Skin epidermis (tissue), 12 donors: ENCODE results near the gene LRP8.

Source experiments
- H3K27ac ChIP-seq, 21 experiments: fragments of 200-600 bp; sonication (generic) in 11 of 21; one replicate each; pipeline ENCODE4 v1.5.0; 2020; ENCODE audit warnings: mild to moderate bottlenecking in 3 of 21, inconsistent platforms in 2 of 21, moderate library complexity in 2 of 21
- H3K4me3 ChIP-seq, 7 experiments: fragments of 200-600 bp; sonication (generic) in 2 of 7; one replicate each; pipeline ENCODE4 v1.5.0; 2020; ENCODE audit warnings: inconsistent platforms in 2 of 7, mild to moderate bottlenecking in 2 of 7, moderate library complexity in 1 of 7

LRP8 gene

GRCh38 chr1:53326088-53326597 lies 1.7 kb downstream of the LRP8 start:
- peak overlapping the region; percentile 48 to 79 (median 68) for H3K4me3 ChIP-seq
- peak overlapping the region in 18 of 21 experiments; percentile 19 to 81 (median 52) for H3K27ac ChIP-seq

GRCh38 chr1:53325326-53326087 lies 2.4 kb downstream of the LRP8 start:
- peak overlapping the region in 17 of 21 experiments; percentile 19 to 81 (median 55) for H3K27ac ChIP-seq

GRCh38 chr1:53324728-53325297 lies 3.1 kb downstream of the LRP8 start:
- no peak overlapping the region for H3K27ac ChIP-seq

More at GRCh38 chr1:53325326-53326087, 2.4 kb downstream of the LRP8 start:
- H3K4me3 ChIP-seq = peak overlapping the region; percentile 48 to 79 (median 68)

DNA sequence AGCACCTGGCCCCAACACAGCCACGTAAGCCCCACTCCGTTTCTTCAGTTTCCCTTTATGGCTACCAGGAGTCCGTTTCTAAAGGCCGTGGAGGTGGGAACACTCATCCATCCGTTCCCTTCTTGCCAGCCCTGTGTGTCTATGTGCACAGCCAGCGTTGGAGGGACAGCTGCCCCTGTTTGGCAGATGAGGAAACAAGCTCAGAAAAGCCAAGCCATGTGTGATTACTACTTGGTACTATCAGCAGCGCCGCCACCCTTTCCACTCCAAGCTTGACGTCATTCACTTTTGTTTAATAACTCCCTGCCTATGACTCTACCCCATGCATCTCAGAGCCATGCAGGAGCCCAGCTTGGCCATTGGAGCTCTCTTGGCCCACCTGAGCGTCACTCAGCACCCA lies 3.5 kb downstream of the LRP8 start:
- Histone ChIP-seq H3K27ac (peak overlapping the region in 1 of 21 experiments; percentile 23), H3K4me3 (no peak overlapping the region)

More at GRCh38 chr1:53324728-53325297, 3.1 kb downstream of the LRP8 start:
- H3K4me3 ChIP-seq = no peak overlapping the region

GRCh38 chr1:53323316-53323715 lies 4.6 kb downstream of the LRP8 start:
- no peak overlapping the region for H3K27ac ChIP-seq
- no peak overlapping the region for H3K4me3 ChIP-seq

DNA sequence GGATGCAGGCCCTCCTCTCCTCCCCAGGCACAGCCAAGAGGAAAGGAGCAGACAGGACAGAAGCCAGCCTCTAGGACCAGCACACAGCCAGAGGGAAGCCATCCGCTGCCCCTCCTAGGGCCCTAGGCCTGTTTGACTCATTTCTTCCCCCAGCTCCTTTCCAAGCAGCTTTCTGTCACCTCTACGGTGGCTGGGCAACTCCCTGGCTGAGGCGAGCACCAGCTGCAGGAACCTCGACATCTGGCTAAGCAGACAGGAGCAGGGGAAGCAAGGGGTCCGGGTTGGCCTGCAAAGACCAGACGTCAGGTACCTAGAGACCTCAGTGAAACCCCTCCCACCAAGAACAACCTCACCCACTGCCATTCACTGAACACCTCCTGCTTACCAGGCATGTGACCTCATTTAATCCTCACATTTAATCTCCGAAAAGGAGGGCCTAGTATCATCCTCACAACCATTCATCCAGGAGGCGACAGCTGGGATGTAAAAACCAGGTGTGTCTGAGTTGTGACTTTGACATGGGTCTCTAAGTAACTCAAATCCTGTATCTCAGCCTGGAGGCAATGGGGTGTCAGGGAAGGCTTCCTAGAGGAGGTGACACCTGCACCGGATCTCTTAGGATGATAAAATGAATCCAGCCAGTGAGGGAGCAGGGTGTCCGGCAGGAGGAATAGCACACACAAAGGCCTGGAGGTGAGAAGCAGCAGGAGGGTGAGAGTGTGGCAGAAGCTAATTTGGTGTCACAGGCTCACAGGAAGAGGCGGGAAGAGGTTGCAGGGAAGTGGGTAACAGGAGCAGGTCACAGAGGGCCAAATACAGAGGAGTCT lies 5.9 kb downstream of the LRP8 start:
- H3K4me3 ChIP-seq = no peak overlapping the region
- H3K27ac ChIP-seq = peak overlapping the region in 1 of 21 experiments; percentile 45

- peak overlapping the region in 1 of 21 experiments; percentile 45 for H3K27ac ChIP-seq
Observed at GRCh38 chr1:53321366-53321765, 6.5 kb downstream of the LRP8 start.

GRCh38 chr1:53320646-53321045 lies 7.2 kb downstream of the LRP8 start:
- H3K4me3 ChIP-seq = no peak overlapping the region
- no peak overlapping the region for H3K27ac ChIP-seq

More at GRCh38 chr1:53321366-53321765, 6.5 kb downstream of the LRP8 start:
- H3K4me3 ChIP-seq = no peak overlapping the region

- H3K27ac ChIP-seq = no peak overlapping the region
- no peak overlapping the region for H3K4me3 ChIP-seq
Observed at GRCh38 chr1:53319296-53320101, 8.4 kb downstream of the LRP8 start.

DNA sequence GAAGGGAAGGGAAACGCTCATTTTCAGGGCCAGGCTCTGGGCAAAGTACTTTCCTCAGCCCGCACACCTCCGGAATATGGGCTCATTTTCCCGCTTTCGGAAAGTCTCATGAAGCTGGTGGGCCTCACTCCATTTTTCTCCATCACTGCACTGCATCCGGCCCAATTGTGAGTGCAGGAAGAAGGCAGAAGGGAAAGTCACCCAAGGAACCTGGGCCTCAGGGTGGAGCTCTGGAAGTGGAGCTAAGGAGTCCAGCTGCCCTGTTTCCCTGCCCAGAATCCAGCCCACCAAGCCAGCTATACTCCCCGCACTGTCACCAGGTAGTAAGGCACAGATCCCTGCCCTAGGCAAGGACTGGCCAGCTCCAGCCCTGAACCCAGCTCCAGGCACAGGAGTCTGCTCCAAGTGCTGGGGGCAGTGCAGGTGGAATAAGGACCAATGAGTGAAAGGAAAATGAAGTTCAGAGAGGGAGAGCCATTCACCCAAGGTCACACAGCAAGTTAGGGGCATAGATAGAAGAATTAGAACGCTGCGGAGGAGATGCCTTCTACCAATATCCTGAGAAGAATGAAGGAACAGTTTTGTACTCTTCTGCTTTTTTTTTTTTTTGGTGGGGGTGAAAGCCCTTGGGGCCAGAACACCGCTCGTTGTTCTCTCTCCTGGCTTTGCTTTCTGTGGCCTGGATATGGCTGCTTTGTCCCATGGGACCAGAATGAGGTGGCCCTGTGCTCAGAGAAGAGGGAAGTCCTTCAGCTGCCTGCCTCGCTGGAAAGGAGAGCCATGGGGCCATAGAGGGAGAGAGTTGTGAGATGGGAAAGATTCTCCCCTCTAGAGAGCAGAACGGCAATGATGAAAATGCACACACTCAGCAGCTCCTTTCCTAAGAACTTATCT lies 10.0 kb downstream of the LRP8 start:
- H3K27ac ChIP-seq = peak overlapping the region in 1 of 21 experiments; percentile 68

GRCh38 chr1:53316766-53317581 lies 10.9 kb downstream of the LRP8 start:
- peak overlapping the region in 2 of 21 experiments; percentile 9 to 68 for H3K27ac ChIP-seq
- H3K4me3 ChIP-seq = no peak overlapping the region

More for the DNA sequence above, 10.0 kb downstream of the LRP8 start:
- H3K4me3 ChIP-seq = no peak overlapping the region

GRCh38 chr1:53316424-53316765 lies 11.5 kb downstream of the LRP8 start:
- peak overlapping the region in 2 of 21 experiments; percentile 9 to 68 for H3K27ac ChIP-seq
- no peak overlapping the region for H3K4me3 ChIP-seq

DNA sequence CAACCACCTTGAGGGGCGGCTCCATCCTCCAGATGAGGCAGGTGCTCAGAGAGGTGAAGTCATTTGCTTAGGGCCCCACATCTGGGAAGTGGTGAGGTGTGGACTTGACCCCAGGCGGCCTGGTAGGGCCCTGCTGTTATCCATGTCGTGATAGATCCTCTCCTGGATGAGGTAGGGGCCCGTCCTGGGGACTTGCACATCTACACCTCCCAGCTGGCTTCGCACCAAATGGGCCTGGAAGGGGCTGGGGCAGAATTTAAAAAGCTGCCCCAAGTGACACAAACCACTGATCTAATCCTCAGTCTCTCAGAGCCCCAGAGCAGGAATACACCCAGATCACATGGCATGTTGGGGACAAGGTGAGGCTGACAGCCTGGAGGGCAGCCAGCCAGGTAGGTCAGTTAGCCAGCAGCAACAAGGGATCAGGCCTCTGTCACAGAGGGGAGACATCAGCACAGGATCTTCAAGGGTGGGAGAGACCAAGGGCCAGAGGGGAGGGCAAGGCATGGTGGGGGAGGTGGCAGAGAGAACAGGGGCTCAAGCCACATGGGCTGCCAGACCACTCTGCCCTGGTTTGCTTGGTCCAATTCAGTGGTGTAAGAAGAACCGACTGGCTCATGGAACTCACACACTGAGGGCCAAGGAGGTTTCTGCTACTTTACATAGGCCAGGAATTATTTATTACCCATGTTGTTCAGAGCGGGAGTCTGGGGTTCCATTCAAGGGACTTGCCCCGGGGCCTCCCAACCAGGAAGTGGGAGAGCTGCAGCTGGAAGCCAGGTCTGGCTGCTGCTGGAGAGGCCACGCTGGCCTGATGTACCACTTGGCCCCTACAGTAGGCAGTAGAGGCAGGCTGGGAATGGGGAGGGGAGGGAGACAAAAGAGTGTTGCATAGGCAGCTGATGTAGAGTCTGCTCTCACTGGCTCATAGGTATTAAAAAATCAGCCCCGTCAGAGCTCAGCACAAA lies 12.1 kb downstream of the LRP8 start:
- Histone ChIP-seq H3K27ac (peak overlapping the region in 2 of 21 experiments; percentile 9 to 68), H3K4me3 (no peak overlapping the region)

GRCh38 chr1:53315046-53315445 lies 12.8 kb downstream of the LRP8 start:
- no peak overlapping the region for H3K4me3 ChIP-seq
- H3K27ac ChIP-seq = peak overlapping the region in 1 of 21 experiments; percentile 68

DNA sequence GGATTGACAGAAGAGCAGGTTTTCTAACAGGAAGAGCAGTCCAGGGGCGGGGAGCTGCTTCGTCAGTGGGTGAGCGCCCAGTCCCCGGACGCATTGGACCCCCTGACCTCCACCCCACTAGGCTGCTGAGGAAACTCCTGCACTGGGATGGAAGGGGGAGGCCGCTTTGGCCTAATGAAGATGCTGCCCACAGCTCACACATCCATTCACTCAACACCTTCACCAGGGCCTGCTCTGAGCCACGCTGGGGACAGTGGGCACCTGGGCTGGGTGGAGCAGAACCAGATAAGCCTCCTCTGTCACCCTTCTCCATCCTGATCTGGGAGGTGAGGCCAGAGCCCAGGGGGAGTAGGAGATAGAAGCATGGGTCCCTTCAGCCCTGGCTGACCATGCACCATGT lies 13.3 kb downstream of the LRP8 start:
- no peak overlapping the region for H3K27ac ChIP-seq
- no peak overlapping the region for H3K4me3 ChIP-seq

DNA sequence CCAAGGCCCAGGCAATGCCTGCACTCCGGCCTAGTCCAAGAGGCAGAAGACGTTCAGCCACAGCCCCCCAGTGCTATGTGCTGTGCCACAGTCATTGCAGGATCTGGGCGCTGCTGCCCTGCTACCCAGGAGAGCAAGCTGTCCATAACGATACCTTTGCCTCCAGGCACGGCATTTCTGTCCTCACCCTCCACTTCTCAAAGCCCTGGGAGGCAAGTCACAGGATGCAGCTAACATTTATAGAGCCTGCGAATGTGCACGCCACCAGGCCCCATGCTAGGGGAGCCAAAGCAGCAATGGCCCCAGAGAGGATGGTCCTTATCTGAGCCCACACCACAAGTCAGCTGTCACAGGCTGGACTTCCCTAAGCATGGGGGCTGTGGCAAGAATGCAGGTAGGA lies 13.8 kb downstream of the LRP8 start:
- peak overlapping the region in 1 of 21 experiments; percentile 15 for H3K27ac ChIP-seq
- no peak overlapping the region for H3K4me3 ChIP-seq
